Adrenal gland (tissue), 5 donors: ENCODE measurements around the gene SH3PXD2B.

Experiments
- POLR2A ChIP-seq, 2 donors: fragments of 450-650 bp; IDR thresholded peaks; one replicate each; pipeline ENCODE4 v1.6.1; 2017; ENCODE audit warnings: antibody characterized with exemption in 2 of 2, mild to moderate bottlenecking in 2 of 2, moderate library complexity in 1 of 2
- TF ChIP-seq, protein P1 (sequence below), 6 experiments: fragments of 450-650 bp in 4 of 6; fragments of 200-600 bp in 2 of 6; sonication (generic) in 1 of 6; IDR thresholded peaks; 1 replicate in 5 of 6; 2 replicates in 1 of 6; pipeline versions ENCODE4 v1.5.1 to v1.8.0; 2016 to 2021; ENCODE audit warnings: antibody characterized with exemption in 6 of 6, mild to moderate bottlenecking in 2 of 6, moderate library complexity in 1 of 6
- donor health status: DM: no; HTN: no; CAD: no.

DNA sequence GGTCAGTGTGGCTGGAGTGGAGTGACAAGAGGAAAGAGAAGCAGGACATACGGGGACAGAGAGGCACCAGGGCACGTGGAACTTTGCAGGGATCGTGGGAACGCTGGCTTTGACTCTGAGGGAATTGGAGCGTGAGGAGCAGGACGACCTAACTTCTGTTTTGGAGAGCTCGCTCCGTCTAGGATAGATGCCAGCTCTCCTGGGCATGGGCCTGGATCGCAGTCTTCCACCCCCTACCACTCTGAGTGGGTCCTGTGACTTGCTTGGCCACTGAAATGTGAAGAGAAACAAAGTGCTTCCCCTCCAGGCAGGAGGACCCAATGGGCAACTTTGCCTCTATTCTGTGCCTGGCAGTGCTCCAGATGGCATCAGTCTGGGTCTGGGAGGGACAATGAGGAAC is 8.7 kb upstream of the SH3PXD2B start:
- TF ChIP-seq, protein P1, sequence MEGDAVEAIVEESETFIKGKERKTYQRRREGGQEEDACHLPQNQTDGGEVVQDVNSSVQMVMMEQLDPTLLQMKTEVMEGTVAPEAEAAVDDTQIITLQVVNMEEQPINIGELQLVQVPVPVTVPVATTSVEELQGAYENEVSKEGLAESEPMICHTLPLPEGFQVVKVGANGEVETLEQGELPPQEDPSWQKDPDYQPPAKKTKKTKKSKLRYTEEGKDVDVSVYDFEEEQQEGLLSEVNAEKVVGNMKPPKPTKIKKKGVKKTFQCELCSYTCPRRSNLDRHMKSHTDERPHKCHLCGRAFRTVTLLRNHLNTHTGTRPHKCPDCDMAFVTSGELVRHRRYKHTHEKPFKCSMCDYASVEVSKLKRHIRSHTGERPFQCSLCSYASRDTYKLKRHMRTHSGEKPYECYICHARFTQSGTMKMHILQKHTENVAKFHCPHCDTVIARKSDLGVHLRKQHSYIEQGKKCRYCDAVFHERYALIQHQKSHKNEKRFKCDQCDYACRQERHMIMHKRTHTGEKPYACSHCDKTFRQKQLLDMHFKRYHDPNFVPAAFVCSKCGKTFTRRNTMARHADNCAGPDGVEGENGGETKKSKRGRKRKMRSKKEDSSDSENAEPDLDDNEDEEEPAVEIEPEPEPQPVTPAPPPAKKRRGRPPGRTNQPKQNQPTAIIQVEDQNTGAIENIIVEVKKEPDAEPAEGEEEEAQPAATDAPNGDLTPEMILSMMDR (IDR thresholded peaks at IDR 0.05): no peak
- no peak for TF ChIP-seq POLR2A (IDR thresholded peaks at IDR 0.05)
